NCI-H187 treated with DMSO at 0.1 percent for 48 hours (cell line): ENCODE results near the gene CTNND2.

Experiments used
- DNase-seq: peaks from one replicate; lab custom pipeline; 2025; lab: John Stamatoyannopoulos, UW

CTNND2 gene

GRCh38 chr5:11171236-11171635 lies 733.0 kb downstream of the CTNND2 start:
- DNase-seq, result no peak

GRCh38 chr5:11166923-11167322 lies 737.3 kb downstream of the CTNND2 start:
- DNase-seq, result no peak

- no peak for DNase-seq
Observed at GRCh38 chr5:11164531-11165294, 739.5 kb downstream of the CTNND2 start.

GRCh38 chr5:11157132-11157531 lies 747.1 kb downstream of the CTNND2 start:
- DNase-seq, result no peak

GRCh38 chr5:11153670-11154382 lies 750.4 kb downstream of the CTNND2 start:
- DNase-seq, result no peak

- DNase-seq, result no peak
Observed at GRCh38 chr5:11152368-11152767, 751.9 kb downstream of the CTNND2 start.

- no peak for DNase-seq
Observed at GRCh38 chr5:11150976-11151375, 753.3 kb downstream of the CTNND2 start.

GRCh38 chr5:11148810-11149539 lies 755.3 kb downstream of the CTNND2 start:
- DNase-seq, result no peak

GRCh38 chr5:11146171-11146570 lies 758.1 kb downstream of the CTNND2 start:
- DNase-seq, result no peak

- no peak for DNase-seq
Observed at GRCh38 chr5:11143456-11144267, 760.6 kb downstream of the CTNND2 start.

GRCh38 chr5:11139217-11139865 lies 764.9 kb downstream of the CTNND2 start:
- DNase-seq, result no peak

- DNase-seq, result no peak
Observed at GRCh38 chr5:11130131-11130530, 774.1 kb downstream of the CTNND2 start.

GRCh38 chr5:11128021-11128420 lies 776.2 kb downstream of the CTNND2 start:
- DNase-seq, result no peak

- no peak for DNase-seq
Observed at GRCh38 chr5:11126844-11127243, 777.4 kb downstream of the CTNND2 start.

GRCh38 chr5:11121885-11122284 lies 782.4 kb downstream of the CTNND2 start:
- DNase-seq, result no peak

- no peak for DNase-seq
Observed at GRCh38 chr5:11110128-11110527, 794.1 kb downstream of the CTNND2 start.

- DNase-seq, result no peak
Observed at GRCh38 chr5:11105696-11106095, 798.5 kb downstream of the CTNND2 start.

- DNase-seq, result no peak
Observed at GRCh38 chr5:11104651-11105112, 799.6 kb downstream of the CTNND2 start.

- no peak for DNase-seq
Observed at GRCh38 chr5:11104210-11104609, 800.0 kb downstream of the CTNND2 start.

- DNase-seq, result no peak
Observed at GRCh38 chr5:11084111-11084510, 820.1 kb downstream of the CTNND2 start.

- no peak for DNase-seq
Observed at GRCh38 chr5:11082404-11082945, 821.8 kb downstream of the CTNND2 start.
